Measurements from ENCODE around the gene GPR27.

The GPR27 gene

DNA sequence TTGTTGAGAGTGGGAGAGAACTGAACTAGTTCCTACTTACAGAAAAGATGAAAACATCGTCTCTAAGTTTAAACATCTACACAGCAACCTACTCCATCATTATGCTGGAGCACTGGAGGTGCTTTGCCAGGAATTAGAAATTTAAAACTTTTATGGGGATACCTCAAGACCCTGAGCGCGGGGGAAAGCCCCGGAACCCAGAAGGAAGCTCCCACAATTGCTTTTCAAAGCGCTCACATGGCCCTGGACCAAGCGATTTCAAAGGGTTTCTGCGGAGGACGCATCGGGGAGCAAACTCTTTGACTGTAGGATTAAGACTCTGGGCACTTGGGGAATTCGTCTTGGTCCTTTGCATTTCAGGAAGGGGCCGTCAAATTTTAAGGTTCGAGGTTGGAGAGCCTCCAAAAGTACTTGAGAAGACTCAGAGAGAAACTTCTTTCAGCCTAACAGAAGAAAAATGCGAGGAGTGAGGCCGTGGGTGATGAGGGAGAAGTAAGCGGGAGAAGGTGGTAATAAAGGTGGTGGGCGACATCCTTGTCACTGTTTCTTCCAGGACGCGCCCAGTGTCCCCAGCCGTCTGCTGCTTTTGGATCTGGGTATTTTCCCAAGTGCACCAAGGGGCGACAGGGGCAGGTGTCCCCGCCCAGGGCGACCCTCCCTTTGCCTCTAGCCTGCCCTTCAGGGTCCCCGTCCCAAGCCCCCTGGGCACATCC, 30.7 kb downstream of the GPR27 start:
- FAIRE-seq (no peak), DNase-seq (ENCODE audit: insufficient read length, low spot score) (no peak)
- TF ChIP-seq POLR2A (IDR thresholded peaks at IDR 0.05; ENCODE audit: low read depth, low read length) (no peak), POU2F2 (IDR thresholded peaks at IDR 0.05; ENCODE audit: low read depth, low read length) (no peak), POLR2AphosphoS5 (IDR thresholded peaks at IDR 0.05; ENCODE audit: low read depth, low read length) (no peak), PAX5 (IDR thresholded peaks at IDR 0.05; ENCODE audit: insufficient read depth, low read length, severe bottlenecking) (no peak), SPI1 (IDR thresholded peaks at IDR 0.05; ENCODE audit: low read depth, low read length) (no peak), TAF1 (IDR thresholded peaks at IDR 0.05; ENCODE audit: low read depth, low read length) (no peak)

DNA sequence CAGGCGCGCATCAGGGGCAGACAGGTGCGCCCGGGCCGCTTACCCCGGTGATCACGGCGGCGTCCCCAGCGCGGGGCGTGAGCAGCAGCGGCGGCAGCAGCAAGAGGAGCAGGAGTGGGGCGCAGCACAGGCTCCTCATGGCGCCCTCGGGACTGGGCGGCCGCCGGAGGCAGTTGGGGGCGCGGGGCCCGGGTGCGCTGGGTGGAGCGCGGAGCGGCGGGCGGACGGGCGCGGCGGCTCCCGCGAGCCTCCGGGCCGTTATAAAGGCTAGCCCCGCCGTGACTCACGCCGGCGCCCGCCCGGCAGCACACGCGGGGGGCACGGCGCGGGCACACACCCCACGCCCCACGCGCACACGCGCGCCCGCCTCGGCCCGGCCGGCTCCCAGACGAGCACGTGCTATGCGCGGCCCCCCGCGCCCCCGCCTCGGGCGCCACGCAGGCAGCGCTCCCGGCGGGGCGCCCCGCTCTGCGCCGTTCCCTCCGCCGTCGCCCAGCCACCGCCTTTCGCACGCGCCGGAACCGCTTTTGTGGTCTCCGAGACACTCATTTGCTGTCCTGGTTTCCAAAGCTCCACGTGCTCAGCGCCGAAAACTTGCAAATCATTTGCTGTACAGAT, 31.4 kb downstream of the GPR27 start, which contains the start of gene PROK2:
Gene PROK2, minus strand, starts transcription at position 235 of the 618 bp plus-strand sequence. Its CDS starts 96 bp downstream, at position 139.
- no peak for FAIRE-seq
- peak; percentile 15 for DNase-seq (ENCODE audit: insufficient read length, low spot score)

DNA sequence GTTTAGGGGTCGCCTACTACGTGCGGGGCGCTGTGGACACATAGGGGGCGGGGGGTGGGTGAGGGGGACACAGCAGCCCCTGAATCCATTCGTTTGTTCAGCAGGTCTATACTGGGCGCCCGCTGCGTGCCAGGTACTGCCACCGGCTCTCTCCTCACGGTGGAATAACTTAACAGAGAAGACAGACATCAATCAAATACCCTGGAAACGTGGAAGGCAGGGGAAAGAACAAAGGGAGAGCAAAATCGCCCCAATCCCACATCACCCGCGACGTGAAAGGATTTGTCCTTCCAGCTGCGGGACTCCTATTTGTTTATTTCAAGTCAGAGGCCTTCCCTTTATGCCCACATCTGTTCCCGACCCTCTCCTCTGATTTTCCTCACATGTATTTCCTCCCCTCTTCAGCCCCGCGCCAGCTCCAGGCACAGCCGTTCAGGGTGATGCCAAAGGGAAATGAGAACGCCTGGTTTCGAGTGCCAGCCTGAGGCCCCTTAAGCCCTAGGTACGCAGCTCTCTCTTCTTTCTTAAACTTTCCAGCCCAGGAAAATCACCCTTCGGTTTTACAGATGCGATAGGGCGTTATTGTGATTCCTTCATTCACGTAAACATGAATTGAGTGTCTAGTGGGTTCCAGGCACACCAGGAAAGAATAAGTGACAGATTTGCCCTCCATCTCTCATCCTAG, 32.0 kb downstream of the GPR27 start:
- TF ChIP-seq PAX5 (IDR thresholded peaks at IDR 0.05; ENCODE audit: insufficient read depth, low read length, severe bottlenecking) (no peak), SPI1 (IDR thresholded peaks at IDR 0.05; ENCODE audit: low read depth, low read length) (no peak), POU2F2 (IDR thresholded peaks at IDR 0.05; ENCODE audit: low read depth, low read length) (no peak), POLR2A (IDR thresholded peaks at IDR 0.05; ENCODE audit: low read depth, low read length) (no peak), POLR2AphosphoS5 (IDR thresholded peaks at IDR 0.05; ENCODE audit: low read depth, low read length) (no peak), TAF1 (IDR thresholded peaks at IDR 0.05; ENCODE audit: low read depth, low read length) (no peak)
- DNase-seq (ENCODE audit: insufficient read length, low spot score), result no peak
- FAIRE-seq, result no peak

More for the DNA sequence above, 31.4 kb downstream of the GPR27 start, which contains the start of gene PROK2:
- TF ChIP-seq SPI1 (IDR thresholded peaks at IDR 0.05; ENCODE audit: low read depth, low read length), result no peak
- TF ChIP-seq POLR2AphosphoS5 (IDR thresholded peaks at IDR 0.05; ENCODE audit: low read depth, low read length), result no peak

DNA sequence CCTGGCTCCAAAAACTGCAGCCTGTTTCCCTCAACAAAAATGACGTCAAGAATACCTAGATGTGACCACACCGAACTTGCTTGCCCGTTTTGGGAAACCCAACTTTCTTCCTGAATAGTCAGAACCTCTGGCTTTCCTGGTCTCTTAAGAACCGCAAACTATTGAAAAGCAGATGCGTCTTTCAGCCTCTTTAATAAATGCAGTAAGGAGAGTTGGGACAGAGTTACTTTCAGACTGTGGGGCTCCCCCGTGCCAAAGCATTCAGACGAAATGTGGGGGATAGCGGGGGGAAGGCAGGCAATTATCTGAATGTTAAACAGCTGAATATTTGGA, 32.5 kb downstream of the GPR27 start:
- TF ChIP-seq POLR2A (IDR thresholded peaks at IDR 0.05; ENCODE audit: low read depth, low read length) (no peak), TAF1 (IDR thresholded peaks at IDR 0.05; ENCODE audit: low read depth, low read length) (no peak), SPI1 (IDR thresholded peaks at IDR 0.05; ENCODE audit: low read depth, low read length) (no peak), POLR2AphosphoS5 (IDR thresholded peaks at IDR 0.05; ENCODE audit: low read depth, low read length) (no peak), POU2F2 (IDR thresholded peaks at IDR 0.05; ENCODE audit: low read depth, low read length) (no peak), PAX5 (IDR thresholded peaks at IDR 0.05; ENCODE audit: insufficient read depth, low read length, severe bottlenecking) (no peak)
- no peak for FAIRE-seq
- DNase-seq (ENCODE audit: insufficient read length, low spot score), result no peak

GRCh38 chr3:71786551-71786950, 32.9 kb downstream of the GPR27 start:
- FAIRE-seq (no peak), DNase-seq (ENCODE audit: insufficient read length, low spot score) (no peak)
- TF ChIP-seq PAX5 (IDR thresholded peaks at IDR 0.05; ENCODE audit: insufficient read depth, low read length, severe bottlenecking) (no peak), POLR2AphosphoS5 (IDR thresholded peaks at IDR 0.05; ENCODE audit: low read depth, low read length) (no peak), POLR2A (IDR thresholded peaks at IDR 0.05; ENCODE audit: low read depth, low read length) (no peak)

DNA sequence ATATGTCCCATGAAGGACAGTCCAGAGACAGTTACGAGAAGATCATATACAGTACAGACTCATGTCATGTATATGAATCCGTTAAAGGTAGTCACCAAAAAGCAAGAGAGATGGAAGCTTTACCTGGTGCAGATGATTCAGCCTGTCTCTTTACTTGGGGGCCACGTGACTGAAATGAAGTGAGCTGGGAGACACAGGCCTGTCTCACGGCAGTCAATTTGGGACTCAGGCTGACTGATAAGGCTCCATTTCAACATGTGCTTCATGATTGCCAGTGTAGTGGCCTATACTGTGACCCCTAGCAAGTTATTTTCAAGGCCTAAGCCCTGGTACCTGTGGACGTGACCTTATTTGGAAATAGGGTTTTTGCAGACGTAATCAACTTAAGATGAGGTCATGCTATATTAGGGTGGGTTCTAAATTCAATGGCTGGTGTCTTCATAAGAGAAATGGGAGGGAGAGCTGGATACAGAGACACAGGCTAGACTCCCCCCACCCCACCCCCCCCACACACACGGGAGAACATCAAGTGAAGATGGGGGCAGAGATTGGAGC, 34.3 kb downstream of the GPR27 start:
- no peak for TF ChIP-seq SPI1 (IDR thresholded peaks at IDR 0.05; ENCODE audit: low read depth, low read length)
- TF ChIP-seq POLR2AphosphoS5 (IDR thresholded peaks at IDR 0.05; ENCODE audit: low read depth, low read length), result no peak
- TF ChIP-seq TAF1 (IDR thresholded peaks at IDR 0.05; ENCODE audit: low read depth, low read length), result no peak
- no peak for TF ChIP-seq POU2F2 (IDR thresholded peaks at IDR 0.05; ENCODE audit: low read depth, low read length)
- no peak for TF ChIP-seq PAX5 (IDR thresholded peaks at IDR 0.05; ENCODE audit: insufficient read depth, low read length, severe bottlenecking)
- no peak for TF ChIP-seq POLR2A (IDR thresholded peaks at IDR 0.05; ENCODE audit: low read depth, low read length)
- no peak for DNase-seq (ENCODE audit: insufficient read length, low spot score)
- FAIRE-seq, result no peak

- FAIRE-seq (no peak), DNase-seq (ENCODE audit: insufficient read length, low spot score) (no peak)
- no peak for TF ChIP-seq SPI1 (IDR thresholded peaks at IDR 0.05; ENCODE audit: low read depth, low read length)
- no peak for TF ChIP-seq POU2F2 (IDR thresholded peaks at IDR 0.05; ENCODE audit: low read depth, low read length)
- no peak for TF ChIP-seq PAX5 (IDR thresholded peaks at IDR 0.05; ENCODE audit: insufficient read depth, low read length, severe bottlenecking)
- TF ChIP-seq POLR2AphosphoS5 (IDR thresholded peaks at IDR 0.05; ENCODE audit: low read depth, low read length), result no peak
- TF ChIP-seq POLR2A (IDR thresholded peaks at IDR 0.05; ENCODE audit: low read depth, low read length), result no peak
- TF ChIP-seq TAF1 (IDR thresholded peaks at IDR 0.05; ENCODE audit: low read depth, low read length), result no peak
Measured at GRCh38 chr3:71789922-71790321, 36.3 kb downstream of the GPR27 start.

- FAIRE-seq (no peak), DNase-seq (ENCODE audit: insufficient read length, low spot score) (no peak)
- no peak for TF ChIP-seq POLR2A (IDR thresholded peaks at IDR 0.05; ENCODE audit: low read depth, low read length)
- no peak for TF ChIP-seq TAF1 (IDR thresholded peaks at IDR 0.05; ENCODE audit: low read depth, low read length)
- TF ChIP-seq PAX5 (IDR thresholded peaks at IDR 0.05; ENCODE audit: insufficient read depth, low read length, severe bottlenecking), result no peak
- no peak for TF ChIP-seq POU2F2 (IDR thresholded peaks at IDR 0.05; ENCODE audit: low read depth, low read length)
- no peak for TF ChIP-seq POLR2AphosphoS5 (IDR thresholded peaks at IDR 0.05; ENCODE audit: low read depth, low read length)
- TF ChIP-seq SPI1 (IDR thresholded peaks at IDR 0.05; ENCODE audit: low read depth, low read length), result no peak
Measured at GRCh38 chr3:71791634-71792033, 38.0 kb downstream of the GPR27 start.

DNA sequence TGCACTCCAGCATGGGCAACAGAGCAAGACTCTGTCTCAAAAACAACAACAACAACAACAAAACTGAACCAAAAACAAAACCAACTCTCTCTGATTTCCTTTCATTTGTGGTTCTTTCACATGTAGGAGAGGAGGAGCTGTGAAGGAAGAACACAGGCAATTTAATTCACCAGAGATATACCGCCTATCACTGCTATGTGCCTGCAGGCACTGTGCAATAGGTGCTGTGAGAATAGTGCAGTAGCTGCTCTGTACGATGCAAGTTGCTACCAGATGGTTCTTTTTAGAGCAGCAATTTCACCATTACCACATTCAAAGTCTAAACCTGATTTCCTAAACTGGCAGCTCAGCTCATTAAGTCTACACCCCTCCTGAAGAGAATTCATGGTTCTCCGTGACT, 42.6 kb downstream of the GPR27 start:
- TF ChIP-seq POLR2AphosphoS5 (IDR thresholded peaks at IDR 0.05; ENCODE audit: low read depth, low read length), result no peak
- TF ChIP-seq SPI1 (IDR thresholded peaks at IDR 0.05; ENCODE audit: low read depth, low read length), result no peak
- no peak for TF ChIP-seq TAF1 (IDR thresholded peaks at IDR 0.05; ENCODE audit: low read depth, low read length)
- TF ChIP-seq POLR2A (IDR thresholded peaks at IDR 0.05; ENCODE audit: low read depth, low read length), result no peak
- TF ChIP-seq POU2F2 (IDR thresholded peaks at IDR 0.05; ENCODE audit: low read depth, low read length), result no peak
- no peak for TF ChIP-seq PAX5 (IDR thresholded peaks at IDR 0.05; ENCODE audit: insufficient read depth, low read length, severe bottlenecking)
- FAIRE-seq, result no peak
- DNase-seq (ENCODE audit: insufficient read length, low spot score), result no peak
